COLO668 (cell line): ENCODE data around the gene TSR3.

Source experiments
- DNase-seq: peaks from one replicate; lab custom pipeline; 2025; ENCODE audit not compliant: unreplicated experiment; lab: John Stamatoyannopoulos, UW

Gene TSR3

DNA sequence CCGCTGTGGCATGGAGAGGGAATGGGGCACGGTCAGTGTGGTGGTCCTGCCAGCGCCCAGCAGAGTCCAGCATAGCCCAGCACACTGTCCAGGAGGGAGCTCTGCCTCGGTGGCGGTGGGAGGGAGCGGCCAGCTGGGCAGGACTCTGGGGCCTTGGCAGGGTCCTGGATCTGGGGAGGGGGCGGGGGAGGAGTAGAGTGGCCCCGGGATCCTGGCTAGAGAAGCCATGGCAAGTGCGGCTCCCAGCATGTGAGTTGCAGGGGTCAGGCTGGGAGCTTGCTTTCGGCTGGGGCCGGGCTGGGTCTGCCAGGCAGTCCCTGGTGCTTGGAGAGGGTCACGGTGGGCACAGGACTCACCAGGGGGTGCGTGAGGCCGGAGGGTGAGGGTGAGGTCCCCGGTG is 3.9 kb upstream of the TSR3 start:
- DNase-seq, result no peak

DNA sequence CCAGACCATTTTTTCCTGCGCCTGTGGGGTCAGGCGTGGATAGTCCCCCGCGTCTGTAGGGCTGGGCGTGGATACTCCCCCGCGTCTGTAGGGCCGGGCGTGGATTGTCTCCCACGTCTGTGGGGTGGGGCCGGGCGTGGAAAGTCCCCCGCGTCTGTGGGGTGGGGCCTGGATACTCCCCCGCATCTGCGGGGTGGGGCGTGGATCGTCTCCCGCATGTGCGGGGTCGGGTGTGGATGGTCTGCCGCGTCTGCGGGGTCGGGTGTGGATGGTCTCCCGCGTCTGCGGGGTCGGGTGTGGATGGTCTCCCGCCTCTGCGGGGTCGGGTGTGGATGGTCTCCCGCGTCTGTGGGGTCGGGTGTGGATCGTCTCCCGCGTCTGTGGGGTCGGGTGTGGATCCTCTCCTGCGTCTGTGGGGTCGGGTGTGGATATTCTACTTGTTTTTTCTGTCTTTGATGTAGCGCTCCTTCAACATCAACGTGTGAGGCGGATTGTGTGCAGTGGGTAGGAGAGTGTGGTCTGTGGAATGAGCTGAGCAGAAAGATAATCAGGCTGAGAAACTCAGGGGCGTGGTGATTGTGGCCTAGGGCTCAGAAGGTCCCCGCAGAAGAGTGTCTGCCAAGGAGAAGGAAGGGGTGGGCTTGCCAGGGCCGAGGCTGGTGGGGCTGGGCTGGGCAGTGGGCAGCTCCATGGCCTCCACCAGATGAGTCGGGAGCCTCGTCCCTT is 3.3 kb upstream of the TSR3 start:
- no peak for DNase-seq

GRCh38 chr16:1351215-1351581 is 480 bp downstream of the TSR3 start:
- no peak for DNase-seq

DNA sequence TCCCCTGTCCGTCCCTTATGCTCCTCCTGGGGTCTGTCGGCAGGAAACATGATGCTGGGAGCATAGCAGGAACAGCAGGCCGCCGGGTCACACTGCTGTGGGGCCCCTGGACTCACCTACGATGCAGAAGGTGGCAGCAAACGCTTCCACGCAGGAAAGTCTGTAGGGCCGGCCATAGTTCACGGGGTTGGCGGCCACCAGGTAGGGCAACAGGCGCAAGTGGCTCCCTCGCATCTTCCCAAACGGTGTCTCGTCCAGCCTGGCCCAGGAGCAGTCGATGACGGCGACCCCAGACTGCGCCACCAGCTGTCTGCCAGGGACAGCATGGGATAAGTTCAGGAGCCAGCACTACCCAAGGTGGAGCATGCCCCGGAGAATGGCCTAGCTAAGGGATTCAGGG is 987 bp downstream of the TSR3 start:
- no peak for DNase-seq

DNA sequence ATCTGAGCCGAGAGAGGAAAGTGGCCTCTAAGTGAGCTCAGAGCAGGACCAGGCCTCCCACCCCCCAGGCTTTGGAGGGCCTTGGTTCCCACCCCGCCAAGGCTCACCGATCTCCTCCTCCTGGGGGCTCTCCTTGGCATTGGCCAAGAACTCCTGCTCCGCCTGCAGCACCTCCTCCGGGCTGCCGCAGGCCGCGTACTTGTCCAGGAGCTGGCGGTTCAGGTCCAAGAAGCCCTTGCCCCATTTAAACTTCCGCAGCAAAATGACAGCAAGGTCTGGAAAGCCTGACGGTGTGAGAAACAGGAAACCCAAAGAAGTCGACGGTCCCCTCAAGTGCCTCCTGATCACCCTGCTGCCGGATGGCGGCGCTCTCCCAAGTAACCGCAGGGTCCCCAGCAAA is 1.7 kb downstream of the TSR3 start:
- no peak for DNase-seq

DNA sequence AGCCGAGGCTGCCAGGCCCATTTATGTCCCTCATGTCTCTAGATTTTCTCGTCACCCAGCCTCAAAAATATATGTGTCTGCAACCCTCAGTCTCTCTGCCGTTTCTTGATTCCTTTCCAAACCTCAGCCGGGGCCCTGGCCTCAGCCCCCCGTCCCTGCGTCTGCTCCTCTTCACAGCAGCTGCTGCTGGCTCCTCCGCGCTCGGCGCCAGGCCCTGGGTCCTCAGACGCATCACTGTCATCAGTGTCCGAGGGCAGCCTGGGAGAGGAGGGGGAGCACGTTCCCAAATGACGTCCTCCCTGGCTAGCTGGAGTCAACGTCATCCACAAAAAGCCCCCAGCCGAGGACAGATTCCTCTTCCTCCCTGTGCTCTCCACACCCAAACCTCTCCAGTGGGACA is 2.3 kb downstream of the TSR3 start:
- no peak for DNase-seq

DNA sequence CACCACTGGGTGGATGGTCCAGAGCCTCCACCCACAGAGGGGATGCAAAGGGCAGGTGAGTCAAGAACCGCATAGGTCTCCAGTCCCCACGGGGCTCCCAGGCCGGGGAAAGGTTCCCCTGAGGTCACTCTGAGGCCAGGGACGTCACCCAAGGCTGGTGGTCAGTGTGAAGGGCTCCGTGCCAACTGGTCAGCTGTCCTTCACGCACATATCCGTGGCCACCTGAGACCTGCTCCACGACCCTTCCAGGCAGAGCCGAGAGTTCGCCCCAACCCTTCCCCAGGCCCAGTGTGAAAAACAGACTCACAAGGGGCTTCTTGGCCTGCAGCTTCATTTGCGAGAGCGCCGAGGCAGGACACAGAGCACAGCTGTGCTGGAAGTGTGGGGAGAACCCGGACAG is 2.8 kb downstream of the TSR3 start:
- DNase-seq, result no peak

- no peak for DNase-seq
Measured at GRCh38 chr16:1348441-1348840, 3.2 kb downstream of the TSR3 start.

DNA sequence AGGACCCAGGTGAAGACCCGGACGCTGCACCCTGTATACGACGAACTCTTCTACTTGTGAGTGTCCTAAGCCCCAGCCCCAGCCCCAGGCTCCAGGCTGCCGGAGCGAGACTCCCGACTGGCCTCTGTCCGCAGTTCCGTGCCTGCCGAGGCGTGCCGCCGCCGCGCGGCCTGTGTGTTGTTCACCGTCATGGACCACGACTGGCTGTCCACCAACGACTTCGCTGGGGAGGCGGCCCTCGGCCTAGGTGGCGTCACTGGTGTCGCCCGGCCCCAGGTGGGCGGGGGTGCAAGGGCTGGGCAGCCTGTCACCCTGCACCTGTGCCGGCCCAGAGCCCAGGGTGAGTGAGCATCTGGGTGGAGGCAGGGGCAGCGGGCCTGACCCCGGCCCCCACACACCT is 3.7 kb downstream of the TSR3 start:
- no peak for DNase-seq

DNA sequence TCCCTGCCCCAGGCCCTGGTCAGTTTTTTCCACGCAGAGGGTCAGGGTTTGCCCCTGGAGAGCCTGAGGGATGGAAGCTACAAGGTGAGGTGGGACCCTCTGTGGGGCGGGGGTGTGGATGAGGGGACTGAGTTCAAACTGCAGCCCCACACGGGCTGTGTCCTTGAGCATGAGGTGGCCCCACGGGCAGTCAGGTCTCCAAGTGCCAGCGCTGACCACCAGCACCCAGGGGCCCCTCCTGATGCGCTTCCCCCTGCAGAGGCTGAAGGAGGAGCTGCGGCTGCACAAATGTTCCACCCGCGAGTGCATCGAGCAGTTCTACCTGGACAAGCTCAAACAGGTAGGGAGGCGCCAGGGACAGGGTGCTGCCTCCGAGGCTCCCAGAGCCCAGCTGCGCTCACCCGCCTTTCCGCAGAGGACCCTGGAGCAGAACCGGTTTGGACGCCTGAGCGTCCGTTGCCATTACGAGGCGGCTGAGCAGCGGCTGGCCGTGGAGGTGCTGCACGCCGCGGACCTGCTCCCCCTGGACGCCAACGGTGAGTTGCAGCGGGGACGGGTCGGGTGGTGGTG is 4.3 kb downstream of the TSR3 start:
- DNase-seq, result no peak

- DNase-seq, result no peak
Measured at GRCh38 chr16:1346422-1347285, 5.0 kb downstream of the TSR3 start.

GRCh38 chr16:1345651-1346421 is 5.8 kb downstream of the TSR3 start:
- DNase-seq, result no peak

DNA sequence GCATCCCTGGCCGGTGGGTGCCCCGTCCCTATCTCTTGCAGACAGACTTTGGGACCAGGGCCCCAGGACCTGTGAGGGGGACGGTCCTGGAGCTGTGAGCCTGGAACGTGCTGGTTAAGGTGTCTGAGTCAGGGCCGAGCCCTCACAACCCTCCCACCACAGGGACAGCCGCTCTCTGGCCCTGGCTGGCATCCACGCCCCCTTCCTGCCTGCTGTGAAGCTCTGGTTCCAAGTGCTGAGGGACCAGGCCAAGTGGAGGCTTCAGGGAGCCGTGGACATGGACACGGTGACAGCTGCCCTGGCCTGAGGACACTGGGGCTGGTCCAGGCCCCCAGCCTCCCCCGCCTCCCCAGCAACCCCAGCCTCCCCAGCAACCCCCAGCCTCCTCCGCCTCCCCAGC is 6.6 kb downstream of the TSR3 start:
- DNase-seq, result no peak

GRCh38 chr16:1344499-1344898 is 7.2 kb downstream of the TSR3 start:
- no peak for DNase-seq

- no peak for DNase-seq
Measured at GRCh38 chr16:1343428-1344242, 8.0 kb downstream of the TSR3 start.

GRCh38 chr16:1342526-1343427 is 8.9 kb downstream of the TSR3 start:
- DNase-seq, result peak; percentile 96

GRCh38 chr16:1341495-1342420 is 9.9 kb downstream of the TSR3 start:
- DNase-seq, result peak; percentile 34

DNA sequence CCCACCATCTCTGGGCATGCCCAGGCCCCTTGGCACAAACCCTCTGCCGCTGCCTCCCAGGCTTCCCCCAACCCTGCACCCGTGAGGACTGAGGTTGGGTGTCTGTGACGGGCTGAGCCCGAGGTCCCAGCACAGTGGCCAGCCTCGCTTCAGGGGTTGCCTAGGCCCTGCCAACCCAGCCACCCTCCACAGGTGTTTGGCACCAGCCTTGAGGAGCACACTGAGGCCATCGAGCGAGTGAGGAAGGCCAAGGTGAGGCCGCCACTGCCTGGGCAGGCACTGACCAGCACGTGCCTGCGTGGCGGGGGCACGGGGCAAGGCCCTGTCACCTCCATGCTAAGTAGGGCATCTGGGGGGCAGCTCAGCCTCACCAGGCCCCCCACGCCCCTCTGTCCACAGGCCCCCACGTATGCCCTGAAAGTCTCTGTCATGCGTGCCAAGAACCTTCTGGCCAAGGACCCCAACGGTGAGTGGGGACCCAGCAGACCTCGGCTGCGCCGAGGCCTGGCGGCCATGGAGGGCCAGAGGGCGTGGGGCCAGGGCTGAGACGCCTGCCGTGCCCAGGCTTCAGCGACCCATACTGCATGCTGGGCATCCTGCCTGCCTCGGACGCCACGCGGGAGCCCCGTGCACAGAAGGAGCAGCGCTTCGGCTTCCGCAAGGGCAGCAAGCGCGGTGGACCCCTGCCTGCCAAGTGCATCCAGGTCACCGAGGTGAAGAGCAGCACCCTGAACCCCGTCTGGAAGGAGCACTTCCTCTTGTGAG is 10.8 kb downstream of the TSR3 start:
- no peak for DNase-seq
